Activated CD4-positive, alpha-beta T cell treated with anti-CD3 and anti-CD28 coated beads, Interleukin-2, Interleukin-6, amounts not matched to agents 100 ng/mL and 50 ng/mL, durations not matched to agents 16 hours and 8 hours (primary cell): ENCODE results near the gene IL3.

Experiments used
- DNase-seq: peaks from one replicate; pipeline ENCODE4 v3.0.0-alpha.2; 2020

IL3 gene

GRCh38 chr5:132073231-132074013 is 13.0 kb downstream of the IL3 start, which contains the start of gene CSF2:
Gene CSF2 (plus strand): TSS chr5:132073789. CDS start chr5:132073824, 35 bp downstream.
- DNase-seq = peak; percentile 49

GRCh38 chr5:132074091-132074771 is 13.8 kb downstream of the IL3 start:
- DNase-seq = no peak

GRCh38 chr5:132074772-132075718 is 14.6 kb downstream of the IL3 start:
- DNase-seq = peak; percentile 67

- DNase-seq = no peak
Measured at GRCh38 chr5:132075719-132076077, 15.2 kb downstream of the IL3 start.

- DNase-seq = peak; percentile 52
Measured at GRCh38 chr5:132076202-132076830, 15.9 kb downstream of the IL3 start.

- no peak for DNase-seq
Measured at GRCh38 chr5:132076983-132077382, 16.5 kb downstream of the IL3 start.

GRCh38 chr5:132079081-132079480 is 18.6 kb downstream of the IL3 start:
- DNase-seq = no peak

GRCh38 chr5:132079619-132080018 is 19.2 kb downstream of the IL3 start:
- DNase-seq = no peak

- DNase-seq = no peak
Measured at GRCh38 chr5:132080595-132080994, 20.1 kb downstream of the IL3 start.

- no peak for DNase-seq
Measured at GRCh38 chr5:132081458-132081857, 21.0 kb downstream of the IL3 start.

GRCh38 chr5:132082329-132083023 is 22.0 kb downstream of the IL3 start:
- DNase-seq = no peak

GRCh38 chr5:132083071-132083678 is 22.7 kb downstream of the IL3 start:
- peak; percentile 59 for DNase-seq

- DNase-seq = no peak
Measured at GRCh38 chr5:132085686-132086085, 25.2 kb downstream of the IL3 start.

GRCh38 chr5:132086277-132086794 is 25.9 kb downstream of the IL3 start:
- DNase-seq = no peak

GRCh38 chr5:132087176-132087575 is 26.7 kb downstream of the IL3 start:
- no peak for DNase-seq

GRCh38 chr5:132087661-132088060 is 27.2 kb downstream of the IL3 start:
- no peak for DNase-seq

GRCh38 chr5:132089363-132089762 is 28.9 kb downstream of the IL3 start:
- no peak for DNase-seq

- peak; percentile 49 for DNase-seq
Measured at GRCh38 chr5:132090107-132090506, 29.7 kb downstream of the IL3 start.

GRCh38 chr5:132093271-132093670 is 32.8 kb downstream of the IL3 start:
- no peak for DNase-seq

GRCh38 chr5:132094393-132095076 is 34.1 kb downstream of the IL3 start:
- no peak for DNase-seq

GRCh38 chr5:132095077-132095410 is 34.6 kb downstream of the IL3 start:
- DNase-seq = no peak
